Fibroblast of lung (primary cell): ENCODE results near the gene UTS2R.

ENCODE experiments used
- CTCF ChIP-seq, 2 donors: IDR thresholded peaks in 1 of 2; conservative IDR thresholded peaks in 1 of 2; 1 replicate in 1 of 2; 2 replicates in 1 of 2; pipeline ENCODE4 v1.5.1; 2011 to 2012; ENCODE audit warnings: low read length in 2 of 2, control low read depth in 1 of 2, inconsistent platforms in 1 of 2, low read depth in 1 of 2, mild to moderate bottlenecking in 1 of 2
- EZH2 ChIP-seq: IDR thresholded peaks from 2 replicates; pipeline ENCODE4 v1.5.1; 2012; ENCODE audit warnings: low read length, control low read depth, mild to moderate bottlenecking; ENCODE audit errors: missing control alignments

GRCh38 chr17:82358465-82359350 is 12.9 kb upstream of the UTS2R start, which contains the start of gene TEX19:
- no peak for TF ChIP-seq CTCF (conservative IDR thresholded peaks at IDR 0.05 in 1 of 2, IDR thresholded peaks at IDR 0.05 in 1 of 2; ENCODE audit: low read depth in 1 of 2, low read length in 2 of 2)
- no peak for TF ChIP-seq EZH2
